GM21423 (cell line): Measurements from ENCODE around the gene GPATCH4.
"Not testable (repeated sequence)": the region's sequence is repeated elsewhere in the genome, so short reads cannot be mapped to it uniquely, and the experiment has no call there.

Source experiments
- ATAC-seq: cut with Tn5 transposase; IDR thresholded peaks from one replicate; pipeline ENCODE4 v1.9.1; 2021; ENCODE audit warnings: mild to moderate bottlenecking, moderate library complexity; ENCODE audit not compliant: unreplicated experiment

The GPATCH4 gene

GRCh38 chr1:156601122-156601830 is at the start of gene GPATCH4:
Gene GPATCH4 (minus strand): TSS chr1:156601479.
- ATAC-seq, result peak; percentile 42

- ATAC-seq, result no peak
Measured at GRCh38 chr1:156648951-156649350, 47.7 kb upstream of the GPATCH4 start.

- ATAC-seq, result no peak
Measured at GRCh38 chr1:156648496-156648895, 47.2 kb upstream of the GPATCH4 start.

GRCh38 chr1:156647351-156647750 is 46.1 kb upstream of the GPATCH4 start:
- no peak for ATAC-seq

- ATAC-seq, result no peak
Measured at GRCh38 chr1:156646738-156647211, 45.5 kb upstream of the GPATCH4 start.

- no peak for ATAC-seq
Measured at GRCh38 chr1:156645666-156646065, 44.4 kb upstream of the GPATCH4 start.

- ATAC-seq, result no peak
Measured at GRCh38 chr1:156645056-156645455, 43.8 kb upstream of the GPATCH4 start.

GRCh38 chr1:156644640-156645039 is 43.4 kb upstream of the GPATCH4 start:
- ATAC-seq, result no peak

- no peak for ATAC-seq
Measured at GRCh38 chr1:156644146-156644545, 42.9 kb upstream of the GPATCH4 start.

GRCh38 chr1:156643778-156644092 is 42.5 kb upstream of the GPATCH4 start:
- peak; percentile 63 for ATAC-seq

- no peak for ATAC-seq
Measured at GRCh38 chr1:156643049-156643777, 41.9 kb upstream of the GPATCH4 start.

GRCh38 chr1:156642265-156643048 is 41.2 kb upstream of the GPATCH4 start:
- ATAC-seq, result no peak

- ATAC-seq, result no peak
Measured at GRCh38 chr1:156641761-156642264, 40.5 kb upstream of the GPATCH4 start, which contains the start of gene BCAN. Gene BCAN (plus strand): TSS chr1:156642117. CDS start chr1:156646055, 3,938 bp downstream.

- no peak for ATAC-seq
Measured at GRCh38 chr1:156640842-156641706, 39.8 kb upstream of the GPATCH4 start.

GRCh38 chr1:156639601-156640101 is 38.4 kb upstream of the GPATCH4 start:
- ATAC-seq, result no peak

- ATAC-seq, result no peak
Measured at GRCh38 chr1:156638189-156638985, 37.1 kb upstream of the GPATCH4 start.

GRCh38 chr1:156632355-156632754 is 31.1 kb upstream of the GPATCH4 start:
- no peak for ATAC-seq

GRCh38 chr1:156631152-156631551 is 29.9 kb upstream of the GPATCH4 start:
- ATAC-seq, result not testable (repeated sequence)

- ATAC-seq, result no peak
Measured at GRCh38 chr1:156629823-156630449, 28.7 kb upstream of the GPATCH4 start.
